ENCODE measurements around the gene NF1.
"Not testable (repeated sequence)": the region's sequence is repeated elsewhere in the genome, so short reads cannot be mapped to it uniquely, and the experiment has no call there.

NF1 gene

GRCh38 chr17:31256936-31257335, 162.2 kb downstream of the NF1 start:
- no peak for DNase-seq

DNA sequence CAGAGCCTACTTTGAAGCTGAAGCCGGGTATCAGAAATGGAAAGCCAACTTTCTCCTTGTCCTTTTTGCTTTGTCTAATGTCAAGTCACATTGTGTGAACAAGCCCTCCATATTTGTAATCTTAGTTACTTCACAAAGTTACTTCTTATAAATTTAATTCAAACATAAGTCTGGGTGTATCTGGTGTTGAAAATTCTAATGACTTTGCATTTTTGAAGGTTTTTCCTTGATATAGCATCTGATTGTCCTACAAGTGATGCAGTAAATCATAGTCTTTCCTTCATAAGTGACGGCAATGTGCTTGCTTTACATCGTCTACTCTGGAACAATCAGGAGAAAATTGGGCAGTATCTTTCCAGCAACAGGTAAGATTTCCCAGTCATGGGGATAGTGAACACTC, 165.4 kb downstream of the NF1 start:
- DNase-seq, result no peak

- DNase-seq, result no peak
Measured at GRCh38 chr17:31261601-31262000, 166.8 kb downstream of the NF1 start.

DNA sequence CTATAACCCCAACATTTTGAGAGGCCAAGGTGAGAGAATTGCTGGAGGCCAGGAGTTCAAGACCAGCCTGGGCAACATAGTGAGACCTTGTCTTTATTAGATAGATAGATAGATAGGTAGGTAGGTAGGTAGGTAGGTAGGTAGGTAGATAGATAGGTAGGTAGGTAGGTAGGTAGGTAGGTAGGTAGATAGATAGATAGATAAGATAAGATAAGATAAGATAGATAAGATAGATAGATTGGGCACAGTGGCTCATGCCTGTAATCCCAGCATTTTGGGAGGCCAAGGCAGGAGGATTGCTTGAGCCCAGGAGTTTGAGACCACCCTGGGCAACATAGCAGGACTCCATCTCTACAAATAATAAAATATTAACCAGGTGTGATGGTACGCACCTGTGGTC, 168.1 kb downstream of the NF1 start:
- DNase-seq, result not testable (repeated sequence)

GRCh38 chr17:31266042-31266441, 171.3 kb downstream of the NF1 start:
- no peak for DNase-seq

GRCh38 chr17:31269036-31269577, 174.3 kb downstream of the NF1 start:
- no peak for DNase-seq

- no peak for DNase-seq
Measured at GRCh38 chr17:31269578-31269983, 174.8 kb downstream of the NF1 start.

- DNase-seq, result no peak
Measured at GRCh38 chr17:31272236-31272635, 177.5 kb downstream of the NF1 start.

DNA sequence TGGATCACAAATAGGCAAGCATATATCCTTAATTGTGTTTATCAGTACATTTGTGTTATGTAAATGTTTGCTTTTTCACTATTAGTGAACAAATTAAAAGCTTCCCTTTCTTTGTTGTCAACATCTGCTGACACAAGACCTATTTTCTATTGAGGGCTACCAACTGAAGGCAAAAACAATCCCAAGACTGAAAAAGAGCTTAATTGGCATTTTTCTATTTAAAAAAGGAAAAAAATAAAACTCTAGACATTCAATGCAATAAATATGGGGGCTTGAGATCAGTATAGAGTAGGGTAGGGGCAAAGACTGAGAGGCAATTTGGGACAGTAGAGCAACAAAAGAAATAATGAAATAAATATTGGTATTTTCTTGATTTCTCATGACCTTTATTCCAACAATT, 178.0 kb downstream of the NF1 start:
- no peak for DNase-seq

GRCh38 chr17:31273516-31273915, 178.7 kb downstream of the NF1 start:
- DNase-seq, result no peak

DNA sequence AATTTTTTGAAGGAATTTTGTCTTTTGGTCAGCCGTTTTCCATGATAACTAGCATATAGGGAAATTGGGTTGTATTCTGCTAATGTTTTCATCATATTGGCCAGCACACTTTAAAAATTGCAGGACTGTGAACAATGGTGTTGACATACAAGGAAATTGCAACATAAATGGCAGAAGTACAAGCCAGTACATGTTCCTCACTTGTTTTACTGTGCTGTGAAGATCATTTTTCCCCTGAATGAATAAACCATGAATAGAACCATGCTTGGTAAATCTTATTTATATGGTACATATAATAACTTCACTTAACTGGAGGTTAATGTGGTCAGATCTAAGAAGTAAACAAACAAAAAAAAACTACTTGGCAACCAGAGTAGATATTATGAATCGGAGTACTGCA, 179.5 kb downstream of the NF1 start:
- no peak for DNase-seq

GRCh38 chr17:31275116-31275515, 180.3 kb downstream of the NF1 start:
- DNase-seq, result no peak

DNA sequence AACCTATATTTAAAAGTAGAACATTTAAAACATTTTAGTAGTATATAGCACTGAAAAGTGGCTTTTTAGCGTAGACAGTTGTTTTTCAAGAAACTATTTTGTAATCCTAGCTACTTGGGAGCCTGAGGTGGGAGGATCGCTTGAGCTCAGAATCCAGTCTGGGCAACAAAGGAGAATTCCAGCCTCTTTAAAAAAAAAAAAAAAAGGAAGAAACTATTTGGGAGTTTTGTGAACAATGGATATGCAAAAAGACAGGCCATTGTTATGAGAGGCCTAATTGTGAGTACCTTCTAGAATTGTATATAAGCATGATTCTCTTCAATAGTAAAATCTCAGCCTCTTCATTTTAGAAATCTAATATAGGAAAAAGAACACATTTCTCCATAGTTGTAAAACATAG, 184.6 kb downstream of the NF1 start:
- no peak for DNase-seq

- DNase-seq, result no peak
Measured at GRCh38 chr17:31281061-31281460, 186.3 kb downstream of the NF1 start.

DNA sequence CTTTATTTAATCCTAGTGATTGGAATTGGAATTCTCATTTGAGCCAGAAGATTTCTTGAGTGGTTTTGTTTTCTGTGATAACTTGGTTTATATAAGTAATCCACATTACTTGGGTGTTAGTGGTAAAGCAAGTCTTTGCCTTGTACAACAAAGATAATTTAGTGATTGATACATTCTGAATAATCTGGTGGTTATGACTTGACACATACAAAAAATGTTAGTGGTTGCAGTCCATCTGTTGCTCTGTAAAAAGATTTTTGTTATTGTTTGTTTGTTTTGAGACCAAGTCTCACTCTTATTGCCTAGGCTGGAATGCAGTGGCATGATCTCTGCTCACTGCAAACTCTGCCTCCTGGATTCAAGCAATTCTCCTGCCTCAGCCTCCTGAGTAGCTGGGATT, 189.1 kb downstream of the NF1 start:
- DNase-seq, result no peak

GRCh38 chr17:31286587-31286986, 191.8 kb downstream of the NF1 start:
- no peak for DNase-seq

GRCh38 chr17:31287932-31288331, 193.2 kb downstream of the NF1 start:
- DNase-seq, result not testable (repeated sequence)

GRCh38 chr17:31289790-31290189, 195.0 kb downstream of the NF1 start:
- no peak for DNase-seq

DNA sequence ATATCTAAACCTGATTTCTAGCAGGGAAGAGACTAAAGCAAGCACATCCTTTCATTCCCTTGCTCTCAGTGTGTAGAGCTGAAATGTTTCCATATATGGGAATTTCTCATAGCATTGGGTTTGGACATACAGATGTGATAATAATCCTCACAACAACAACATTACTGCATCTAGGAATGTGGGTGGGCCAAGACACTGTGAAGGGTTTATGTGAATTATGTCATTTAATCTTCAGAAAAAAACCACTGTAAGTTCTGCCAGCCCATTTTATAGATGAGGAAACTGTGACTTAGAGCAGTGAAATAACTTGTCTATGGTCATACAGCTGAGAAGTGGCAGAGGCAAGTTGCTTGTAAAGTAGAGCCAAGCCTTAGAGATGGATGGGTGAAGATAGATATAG, 197.0 kb downstream of the NF1 start:
- no peak for DNase-seq

DNA sequence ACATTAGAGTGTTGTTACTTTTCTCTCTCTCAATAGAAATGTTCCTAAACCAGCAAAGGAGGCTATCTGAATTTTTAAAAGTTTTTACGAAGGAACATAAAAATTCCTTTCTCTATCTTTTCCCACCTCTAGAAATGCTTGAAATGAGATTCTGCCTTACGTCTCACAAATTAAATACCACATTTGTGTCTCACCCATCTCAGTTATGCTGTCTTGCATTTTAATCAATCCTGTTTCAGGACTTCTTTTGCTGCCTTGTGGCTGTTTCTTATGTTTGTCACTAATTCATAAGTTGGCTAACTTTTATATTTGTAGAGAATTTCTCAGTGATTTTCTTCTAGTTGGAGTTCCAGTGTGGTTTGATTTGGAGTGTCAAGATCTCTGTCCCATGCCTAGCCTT, 198.8 kb downstream of the NF1 start:
- no peak for DNase-seq

DNA sequence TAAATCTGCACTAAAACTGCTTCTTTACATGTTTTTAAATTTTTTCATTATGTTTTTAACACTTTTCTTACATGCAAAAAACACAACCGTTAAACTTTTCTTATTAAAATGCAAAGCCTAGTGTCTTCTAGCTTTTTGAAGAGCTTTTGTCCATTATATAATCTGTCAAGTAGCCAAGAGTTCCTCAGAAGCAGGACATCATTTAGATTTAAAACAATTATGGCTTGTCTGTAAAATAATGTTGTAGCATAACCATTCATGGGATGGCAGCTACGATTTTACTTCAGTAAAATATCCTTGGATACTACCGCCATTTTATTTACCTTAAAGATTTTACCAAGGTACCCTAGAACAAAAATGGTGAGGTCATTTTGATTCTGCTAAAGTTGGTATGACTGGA, 199.5 kb downstream of the NF1 start:
- DNase-seq, result no peak

DNA sequence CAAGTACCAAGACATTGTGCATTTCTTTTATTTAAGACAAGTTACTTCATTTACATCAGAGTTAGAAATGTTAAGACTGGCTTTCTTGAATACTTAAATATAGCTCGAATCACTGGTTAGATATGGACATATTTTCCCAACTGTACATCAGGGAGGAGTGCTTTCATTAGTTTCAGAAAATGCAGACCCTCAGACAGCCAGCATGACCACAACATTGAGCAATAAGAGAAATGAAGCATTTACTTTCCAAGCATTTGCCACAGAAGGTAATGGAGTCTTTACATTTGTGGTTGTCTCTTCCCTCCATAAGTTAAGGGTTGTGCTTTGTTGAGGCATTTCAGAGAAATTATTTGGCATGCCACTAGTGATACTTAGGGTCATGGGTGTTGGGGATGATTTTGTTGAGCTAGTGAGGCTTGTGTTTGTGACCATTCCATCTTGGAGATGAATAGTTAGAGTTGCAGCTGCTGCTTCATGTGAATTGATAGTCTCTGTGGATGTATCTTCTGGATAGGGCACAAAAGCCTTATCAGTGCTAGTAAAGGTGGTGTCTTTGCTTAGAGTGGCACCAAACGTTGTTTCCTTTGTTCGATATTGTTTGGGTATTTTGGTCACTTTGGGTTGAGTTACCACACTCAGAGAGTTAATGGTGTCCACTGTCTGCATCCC, 200.2 kb downstream of the NF1 start:
- DNase-seq, result no peak

DNA sequence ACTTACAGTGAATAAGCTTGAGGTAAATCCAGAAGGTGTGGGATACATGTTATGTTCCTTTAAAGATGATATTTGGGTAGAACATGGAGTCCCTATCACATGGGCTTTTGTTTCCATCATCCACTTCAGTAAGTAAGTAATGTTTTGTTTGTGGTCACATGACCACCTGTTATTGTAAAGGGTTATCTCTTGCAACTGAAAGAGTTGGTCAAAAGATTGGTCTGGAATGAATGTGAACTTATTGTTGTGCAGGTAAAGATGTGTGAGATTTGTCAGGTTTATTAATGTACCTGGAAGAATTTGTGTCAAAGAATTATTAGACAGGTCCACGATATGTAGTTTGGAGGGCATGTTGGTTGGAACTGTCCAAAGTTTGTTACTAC, 200.7 kb downstream of the NF1 start:
- no peak for DNase-seq

GRCh38 chr17:31296142-31296541, 201.4 kb downstream of the NF1 start:
- no peak for DNase-seq

- DNase-seq, result no peak
Measured at GRCh38 chr17:31297090-31297489, 202.3 kb downstream of the NF1 start, which contains the start of gene OMG. Gene OMG, minus strand, starts transcription at chr17:31297239. Its CDS starts 908 bp downstream, at chr17:31296331.
